AG04449 (cell line): ENCODE results near the gene STRIP2.

ENCODE experiments used
- CTCF ChIA-PET: fragments of 350-600 bp; formaldehyde crosslinking; extraction: SDS; loops from one replicate; lab custom pipeline; 2021; ENCODE audit warnings: antibody characterized with exemption; lab: Yijun Ruan, JAX
- POLR2A ChIA-PET: fragments of 400-600, 350-600 bp; formaldehyde crosslinking; extraction: SDS; loops from one replicate; lab custom pipeline; 2020; ENCODE audit warnings: antibody characterized with exemption, inconsistent platforms; lab: Yijun Ruan, JAX
- DNase-seq: peaks from one replicate; pipeline ENCODE4 v3.0.0-alpha.2; 2010; ENCODE audit warnings: low read depth, low spot score
- H3K4me3 ChIP-seq: 2 replicates; pipeline ENCODE4 v1.5.1; 2011; ENCODE audit warnings: low read depth, mild to moderate bottlenecking, control low read depth, low read length
- CTCF ChIP-seq: IDR thresholded peaks from one replicate; pipeline ENCODE4 v1.5.1; 2011; ENCODE audit warnings: mild to moderate bottlenecking, moderate library complexity, low read length, control low read depth, inconsistent platforms; ENCODE audit not compliant: insufficient read depth; ENCODE audit errors: missing control alignments

The STRIP2 gene

GRCh38 chr7:129433847-129434674 is at the start of gene STRIP2:
TSS of gene STRIP2 (plus strand) at chr7:129434432. CDS start at chr7:129434473, 41 bp downstream.
- peak; percentile 3 for TF ChIP-seq CTCF
- ChIA-PET CTCF (interaction anchor here (0.5 to 2.2 kb wide), 11 partner anchors 10 to 212 kb away, joined by 3 to 9 read pairs (median 4); no protein-coding TSS in a partner anchor), POLR2A (interaction anchor here (0.7 to 1.6 kb wide), 3 partner anchors 9 to 31 kb away, joined by 3 to 7 read pairs (median 4); no protein-coding TSS in a partner anchor)
- no peak for DNase-seq
- H3K4me3 ChIP-seq: peak within 1 kb of the TSS; percentile 78

- H3K4me3 ChIP-seq: no peak overlapping the region
- DNase-seq: no peak
- ChIA-PET POLR2A (no interaction called here), CTCF (interaction anchor here (0.8 to 1.7 kb wide), 4 partner anchors 8 to 86 kb away, joined by 4 to 8 read pairs (median 4); no protein-coding TSS in a partner anchor)
- TF ChIP-seq CTCF: no peak
Observed at GRCh38 chr7:129385116-129385515, 49.1 kb upstream of the STRIP2 start.

- POLR2A ChIA-PET: no interaction called here
- TF ChIP-seq CTCF: no peak
- CTCF ChIA-PET: interaction anchor here (1.2 to 1.7 kb wide), 2 partner anchors 9 to 18 kb away, joined by 4 to 8 read pairs; no protein-coding TSS in a partner anchor
- H3K4me3 ChIP-seq: no peak overlapping the region
- DNase-seq: no peak
Observed at GRCh38 chr7:129385598-129385997, 48.6 kb upstream of the STRIP2 start.

GRCh38 chr7:129386506-129386905 is 47.7 kb upstream of the STRIP2 start:
- ChIA-PET CTCF (interaction anchor here (5.9 to 6.3 kb wide), 2 partner anchors 9 to 19 kb away, joined by 38 to 65 read pairs; no protein-coding TSS in a partner anchor), POLR2A (no interaction called here)
- TF ChIP-seq CTCF: no peak
- no peak overlapping the region for H3K4me3 ChIP-seq
- no peak for DNase-seq

GRCh38 chr7:129387537-129387936 is 46.7 kb upstream of the STRIP2 start:
- ChIA-PET CTCF (interaction anchor here (0.9 to 6.3 kb wide), 7 partner anchors 10 to 169 kb away, joined by 3 to 65 read pairs (median 5); no protein-coding TSS in a partner anchor), POLR2A (no interaction called here)
- no peak for DNase-seq
- H3K4me3 ChIP-seq: no peak overlapping the region
- no peak for TF ChIP-seq CTCF
